ENCODE data around the gene CAVIN3.

DNA sequence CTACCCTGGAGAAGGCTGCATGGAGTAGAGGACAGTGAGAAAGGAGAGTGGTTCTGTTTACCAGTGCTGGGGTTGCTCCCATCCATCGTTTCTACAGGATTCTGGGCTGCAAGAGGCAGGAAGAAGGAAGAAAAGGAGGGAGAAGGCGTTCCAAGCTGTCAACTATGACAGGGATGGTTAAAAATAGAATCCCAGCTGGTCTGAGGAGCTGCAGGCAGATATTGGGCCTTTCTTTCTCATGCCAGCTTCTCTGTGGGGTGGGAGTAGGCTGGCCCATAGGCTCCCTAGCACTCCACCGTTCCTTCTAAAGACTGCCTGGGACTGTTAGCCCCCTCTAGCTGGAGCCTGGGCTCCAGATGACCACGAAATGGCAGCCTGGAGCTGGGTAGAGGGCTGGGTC, 47.1 kb downstream of the CAVIN3 start:
- TF ChIP-seq POLR2AphosphoS5 (IDR thresholded peaks at IDR 0.05; ENCODE audit: low read depth, low read length), result no peak
- TF ChIP-seq SIN3A (IDR thresholded peaks at IDR 0.05; ENCODE audit: borderline replicate concordance, insufficient read depth, low read length), result no peak
- no peak for TF ChIP-seq TAF1 (IDR thresholded peaks at IDR 0.05; ENCODE audit: borderline replicate concordance, insufficient read depth, low read length)
- TF ChIP-seq, protein P1, sequence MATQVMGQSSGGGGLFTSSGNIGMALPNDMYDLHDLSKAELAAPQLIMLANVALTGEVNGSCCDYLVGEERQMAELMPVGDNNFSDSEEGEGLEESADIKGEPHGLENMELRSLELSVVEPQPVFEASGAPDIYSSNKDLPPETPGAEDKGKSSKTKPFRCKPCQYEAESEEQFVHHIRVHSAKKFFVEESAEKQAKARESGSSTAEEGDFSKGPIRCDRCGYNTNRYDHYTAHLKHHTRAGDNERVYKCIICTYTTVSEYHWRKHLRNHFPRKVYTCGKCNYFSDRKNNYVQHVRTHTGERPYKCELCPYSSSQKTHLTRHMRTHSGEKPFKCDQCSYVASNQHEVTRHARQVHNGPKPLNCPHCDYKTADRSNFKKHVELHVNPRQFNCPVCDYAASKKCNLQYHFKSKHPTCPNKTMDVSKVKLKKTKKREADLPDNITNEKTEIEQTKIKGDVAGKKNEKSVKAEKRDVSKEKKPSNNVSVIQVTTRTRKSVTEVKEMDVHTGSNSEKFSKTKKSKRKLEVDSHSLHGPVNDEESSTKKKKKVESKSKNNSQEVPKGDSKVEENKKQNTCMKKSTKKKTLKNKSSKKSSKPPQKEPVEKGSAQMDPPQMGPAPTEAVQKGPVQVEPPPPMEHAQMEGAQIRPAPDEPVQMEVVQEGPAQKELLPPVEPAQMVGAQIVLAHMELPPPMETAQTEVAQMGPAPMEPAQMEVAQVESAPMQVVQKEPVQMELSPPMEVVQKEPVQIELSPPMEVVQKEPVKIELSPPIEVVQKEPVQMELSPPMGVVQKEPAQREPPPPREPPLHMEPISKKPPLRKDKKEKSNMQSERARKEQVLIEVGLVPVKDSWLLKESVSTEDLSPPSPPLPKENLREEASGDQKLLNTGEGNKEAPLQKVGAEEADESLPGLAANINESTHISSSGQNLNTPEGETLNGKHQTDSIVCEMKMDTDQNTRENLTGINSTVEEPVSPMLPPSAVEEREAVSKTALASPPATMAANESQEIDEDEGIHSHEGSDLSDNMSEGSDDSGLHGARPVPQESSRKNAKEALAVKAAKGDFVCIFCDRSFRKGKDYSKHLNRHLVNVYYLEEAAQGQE (IDR thresholded peaks at IDR 0.05; ENCODE audit: insufficient read depth in 1 of 2, low read depth in 2 of 2, low read length in 2 of 2), result no peak
- no peak for TF ChIP-seq FOXP2 (optimal IDR thresholded peaks at IDR 0.05; ENCODE audit: borderline replicate concordance, extremely low read depth, extremely low read length, insufficient read depth)
